Neural crest cell (in vitro differentiated cells): ENCODE measurements around the gene TSPAN12. TPM values are rescaled to one million over a fixed set of nuclear protein-coding genes. Genes with fewer than 3 reads are reported as not detected.
"Not testable (repeated sequence)": the region's sequence is repeated elsewhere in the genome, so short reads cannot be mapped to it uniquely, and the experiment has no call there.

Experiments used
- DNase-seq: peaks from one replicate; pipeline ENCODE4 v3.0.0; 2021; ENCODE audit warnings: low read depth, mixed read lengths, low spot score
- H3K27ac Mint-ChIP-seq: one replicate; pipeline ENCODE4 v1.8.0; 2021; ENCODE audit warnings: mild to moderate bottlenecking, mixed read lengths; ENCODE audit not compliant: unreplicated experiment
- H3K27me3 Mint-ChIP-seq: 2 replicates; pipeline ENCODE4 v1.8.0; 2021; ENCODE audit warnings: low read depth, mild to moderate bottlenecking, mixed read lengths
- H3K36me3 Mint-ChIP-seq: 2 replicates; pipeline ENCODE4 v1.8.0; 2021; ENCODE audit warnings: low read depth, mild to moderate bottlenecking, mixed read lengths
- H3K4me1 Mint-ChIP-seq: 2 replicates; pipeline ENCODE4 v1.8.0; 2021; ENCODE audit warnings: mixed read lengths
- H3K4me3 Mint-ChIP-seq: one replicate; pipeline ENCODE4 v1.8.0; 2021; ENCODE audit warnings: mild to moderate bottlenecking, mixed read lengths
- H3K9me3 Mint-ChIP-seq: 2 replicates; pipeline ENCODE4 v1.8.0; 2021; ENCODE audit warnings: mixed read lengths
- total RNA-seq: library from RNA; stranded (reverse); gene quantifications from 2 replicates; pipeline ENCODE4 v1.2.1, GENCODE V29; 2021
- TF ChIP-seq, protein P1 (sequence below): fragments of 200-600 bp; sonication (generic); conservative IDR thresholded peaks from 2 replicates; pipeline ENCODE4 v1.5.0; 2021; ENCODE audit warnings: antibody characterized with exemption, mild to moderate bottlenecking

Gene TSPAN12
- total RNA-seq, 1 donor from 2014 or later = 15.7 TPM

DNA sequence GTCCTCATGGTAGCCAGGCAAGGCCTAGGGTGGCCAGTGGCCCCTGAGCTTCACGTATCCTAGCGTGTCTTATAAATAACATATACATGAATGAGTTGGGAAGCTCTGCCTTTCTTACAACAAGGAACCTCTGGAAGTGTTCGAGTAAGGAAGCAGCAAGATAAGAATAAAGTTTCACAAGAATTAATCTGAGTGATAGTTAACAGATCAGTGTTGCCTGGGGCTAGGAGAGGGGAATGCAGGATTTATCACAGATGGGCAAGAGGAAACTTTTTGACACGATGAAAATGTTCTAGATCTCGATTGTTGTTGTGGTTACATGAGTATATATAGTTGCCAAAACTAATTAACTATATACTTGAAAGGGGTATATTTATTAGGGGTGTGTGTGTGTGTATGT lies 74.2 kb downstream of the TSPAN12 start:
- no peak overlapping the region for H3K27ac Mint-ChIP-seq
- peaks cover 4% of the 10 kb centered on the region for H3K4me1 Mint-ChIP-seq
- no peak for DNase-seq
- no peaks in the 10 kb centered on the region for H3K9me3 Mint-ChIP-seq
- TF ChIP-seq, protein P1, sequence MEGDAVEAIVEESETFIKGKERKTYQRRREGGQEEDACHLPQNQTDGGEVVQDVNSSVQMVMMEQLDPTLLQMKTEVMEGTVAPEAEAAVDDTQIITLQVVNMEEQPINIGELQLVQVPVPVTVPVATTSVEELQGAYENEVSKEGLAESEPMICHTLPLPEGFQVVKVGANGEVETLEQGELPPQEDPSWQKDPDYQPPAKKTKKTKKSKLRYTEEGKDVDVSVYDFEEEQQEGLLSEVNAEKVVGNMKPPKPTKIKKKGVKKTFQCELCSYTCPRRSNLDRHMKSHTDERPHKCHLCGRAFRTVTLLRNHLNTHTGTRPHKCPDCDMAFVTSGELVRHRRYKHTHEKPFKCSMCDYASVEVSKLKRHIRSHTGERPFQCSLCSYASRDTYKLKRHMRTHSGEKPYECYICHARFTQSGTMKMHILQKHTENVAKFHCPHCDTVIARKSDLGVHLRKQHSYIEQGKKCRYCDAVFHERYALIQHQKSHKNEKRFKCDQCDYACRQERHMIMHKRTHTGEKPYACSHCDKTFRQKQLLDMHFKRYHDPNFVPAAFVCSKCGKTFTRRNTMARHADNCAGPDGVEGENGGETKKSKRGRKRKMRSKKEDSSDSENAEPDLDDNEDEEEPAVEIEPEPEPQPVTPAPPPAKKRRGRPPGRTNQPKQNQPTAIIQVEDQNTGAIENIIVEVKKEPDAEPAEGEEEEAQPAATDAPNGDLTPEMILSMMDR = no peak
- H3K4me3 Mint-ChIP-seq = no peak overlapping the region
- H3K27me3 Mint-ChIP-seq = no peaks in the 10 kb centered on the region
- H3K36me3 Mint-ChIP-seq = peaks cover 2% of the 10 kb centered on the region

DNA sequence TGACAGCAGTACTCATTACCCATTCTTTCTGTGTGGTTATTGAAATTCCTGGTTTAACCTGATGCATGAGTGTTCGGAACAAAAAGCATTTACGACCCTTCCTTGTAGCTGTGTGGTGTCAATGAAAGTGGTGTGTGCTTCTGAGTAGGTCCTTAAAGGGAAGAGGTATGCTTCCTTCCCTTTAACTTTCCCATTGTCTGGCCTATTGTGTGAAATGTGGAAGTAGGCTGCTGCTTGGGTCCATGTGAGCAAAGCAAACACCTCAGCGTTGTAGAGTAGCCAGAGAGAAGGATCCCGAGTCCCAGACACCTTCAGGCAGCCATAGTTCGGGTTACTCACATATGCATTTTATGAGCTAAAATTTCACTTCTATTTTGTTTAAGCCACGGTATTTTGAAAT lies 74.7 kb downstream of the TSPAN12 start:
- no peaks in the 10 kb centered on the region for H3K9me3 Mint-ChIP-seq
- no peak for DNase-seq
- no peak overlapping the region for H3K4me3 Mint-ChIP-seq
- no peaks in the 10 kb centered on the region for H3K27me3 Mint-ChIP-seq
- peaks cover 4% of the 10 kb centered on the region for H3K4me1 Mint-ChIP-seq
- no peaks in the 10 kb centered on the region for H3K36me3 Mint-ChIP-seq
- no peak overlapping the region for H3K27ac Mint-ChIP-seq
- TF ChIP-seq, protein P1 = no peak

DNA sequence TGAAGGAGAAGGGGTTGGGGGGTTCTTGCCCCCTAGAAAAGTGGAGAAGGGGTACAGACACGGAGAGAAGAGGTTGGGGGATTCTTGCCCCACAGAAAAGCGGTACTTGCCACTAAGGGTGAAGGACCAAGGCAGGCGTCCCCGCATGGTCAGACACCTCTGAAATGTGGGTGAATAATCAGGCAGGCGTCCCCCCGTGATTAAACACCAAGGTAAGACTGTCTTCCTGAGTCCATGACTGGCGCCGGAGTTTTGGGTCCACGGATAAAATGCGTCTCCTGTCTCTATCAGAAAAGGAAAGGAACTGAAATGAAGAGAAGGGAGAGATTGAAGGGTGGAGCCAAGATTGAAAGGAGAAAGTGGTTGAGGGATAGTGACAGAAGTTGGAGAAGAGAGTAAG lies 76.0 kb downstream of the TSPAN12 start:
- not testable (repeated sequence) for H3K27ac Mint-ChIP-seq, DNase-seq, H3K27me3 Mint-ChIP-seq, H3K9me3 Mint-ChIP-seq, H3K36me3 Mint-ChIP-seq, H3K4me1 Mint-ChIP-seq, H3K4me3 Mint-ChIP-seq

DNA sequence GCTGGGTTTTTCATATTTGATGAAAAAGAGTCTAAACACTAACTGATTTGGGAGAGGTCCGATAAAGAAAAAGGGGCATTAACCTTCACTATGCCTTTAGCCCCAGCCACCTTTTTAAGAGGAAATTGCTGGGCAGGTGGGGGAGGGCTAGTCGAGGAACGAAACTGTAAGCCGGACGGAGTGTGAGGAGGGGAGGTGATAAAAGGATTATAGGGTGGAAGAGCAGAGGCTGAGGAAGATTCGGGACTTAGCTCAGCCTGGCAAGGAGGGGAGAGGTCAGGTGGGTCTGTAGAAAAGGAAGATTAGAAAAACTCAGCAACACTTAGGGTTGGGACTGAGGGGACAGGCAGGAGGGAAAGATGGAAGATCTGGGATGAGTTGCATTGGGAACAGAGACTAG lies 77.0 kb downstream of the TSPAN12 start:
- no peaks in the 10 kb centered on the region for H3K9me3 Mint-ChIP-seq
- H3K27ac Mint-ChIP-seq = no peak overlapping the region
- DNase-seq = no peak
- peaks cover 4% of the 10 kb centered on the region for H3K4me1 Mint-ChIP-seq
- H3K4me3 Mint-ChIP-seq = no peak overlapping the region
- H3K27me3 Mint-ChIP-seq = no peaks in the 10 kb centered on the region
- H3K36me3 Mint-ChIP-seq = no peaks in the 10 kb centered on the region
- TF ChIP-seq, protein P1 = no peak

DNA sequence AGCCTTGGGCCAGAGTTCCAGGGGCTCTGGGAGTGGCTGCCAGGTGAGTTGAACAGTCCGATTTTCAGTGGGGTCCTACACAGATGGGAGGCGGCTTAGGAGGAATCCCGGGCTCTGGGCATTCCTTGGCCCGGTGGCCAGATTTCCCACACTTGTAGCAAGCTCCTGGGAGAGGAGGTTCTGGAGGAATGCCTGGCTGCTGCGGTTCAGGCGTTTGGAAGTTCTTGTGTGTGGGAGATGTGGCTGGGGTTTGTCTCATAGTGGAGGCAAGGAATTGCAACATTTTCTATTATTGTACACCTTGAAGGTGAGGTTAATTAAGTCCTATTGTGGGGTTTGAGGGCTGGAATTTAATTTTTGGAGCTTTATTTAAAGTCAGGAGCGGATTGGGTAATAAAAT lies 77.5 kb downstream of the TSPAN12 start:
- not testable (repeated sequence) for H3K27me3 Mint-ChIP-seq, H3K36me3 Mint-ChIP-seq, H3K4me3 Mint-ChIP-seq, H3K4me1 Mint-ChIP-seq, H3K9me3 Mint-ChIP-seq, H3K27ac Mint-ChIP-seq, DNase-seq

DNA sequence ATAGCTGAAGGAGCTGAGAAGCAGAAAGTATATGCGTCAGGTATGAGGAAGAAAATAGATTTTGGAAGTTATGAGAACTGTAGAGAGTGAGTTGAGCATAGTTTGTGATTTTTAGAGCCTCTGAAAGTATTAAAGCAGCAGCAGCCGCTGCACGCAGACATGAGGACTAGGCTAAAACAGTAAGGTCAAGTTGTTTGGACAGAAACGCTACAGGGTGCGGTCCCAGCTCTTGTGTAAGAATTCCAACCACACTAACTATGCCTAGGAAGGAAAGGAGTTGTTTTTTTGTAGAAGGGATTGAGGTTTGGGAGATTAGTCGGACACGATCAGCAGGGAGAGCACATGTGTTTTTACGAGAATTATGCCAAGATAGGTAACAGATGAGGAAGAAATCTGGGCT lies 78.9 kb downstream of the TSPAN12 start:
- not testable (repeated sequence) for DNase-seq, H3K27me3 Mint-ChIP-seq, H3K4me1 Mint-ChIP-seq, H3K4me3 Mint-ChIP-seq, H3K9me3 Mint-ChIP-seq, H3K27ac Mint-ChIP-seq, H3K36me3 Mint-ChIP-seq

DNA sequence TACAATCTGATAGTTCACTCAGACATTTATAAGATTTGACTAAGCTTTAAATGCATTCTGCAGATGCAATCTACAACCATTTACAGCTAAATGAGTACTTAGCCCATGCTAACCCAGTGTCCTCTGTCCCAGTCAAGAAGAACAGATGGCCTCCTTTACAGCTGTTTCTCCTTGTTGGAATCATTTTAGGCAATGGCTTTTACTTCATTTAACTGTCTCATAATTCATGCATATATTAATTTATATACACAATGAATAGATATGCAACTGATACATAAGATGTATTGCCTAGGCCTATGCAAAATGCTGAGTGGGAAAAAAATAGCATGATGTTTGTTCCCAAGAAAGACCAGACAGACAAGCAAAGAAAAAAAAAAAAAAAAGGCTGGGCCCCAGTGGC lies 82.2 kb downstream of the TSPAN12 start:
- Mint-ChIP-seq H3K27ac (no peak overlapping the region), H3K9me3 (no peaks in the 10 kb centered on the region), H3K4me1 (no peaks in the 10 kb centered on the region), H3K27me3 (no peaks in the 10 kb centered on the region), H3K4me3 (no peak overlapping the region), H3K36me3 (no peaks in the 10 kb centered on the region)
- no peak for DNase-seq
- TF ChIP-seq, protein P1 = no peak
